Measurements from ENCODE around the gene BLVRB. TPM values are rescaled to one million over a fixed set of nuclear protein-coding genes. Genes with fewer than 3 reads are reported as not detected.
"Not testable (repeated sequence)": the region's sequence is repeated elsewhere in the genome, so short reads cannot be mapped to it uniquely, and the experiment has no call there.

The BLVRB gene
- total RNA-seq, 1 donor from 2014 or later: 86.1 TPM

DNA sequence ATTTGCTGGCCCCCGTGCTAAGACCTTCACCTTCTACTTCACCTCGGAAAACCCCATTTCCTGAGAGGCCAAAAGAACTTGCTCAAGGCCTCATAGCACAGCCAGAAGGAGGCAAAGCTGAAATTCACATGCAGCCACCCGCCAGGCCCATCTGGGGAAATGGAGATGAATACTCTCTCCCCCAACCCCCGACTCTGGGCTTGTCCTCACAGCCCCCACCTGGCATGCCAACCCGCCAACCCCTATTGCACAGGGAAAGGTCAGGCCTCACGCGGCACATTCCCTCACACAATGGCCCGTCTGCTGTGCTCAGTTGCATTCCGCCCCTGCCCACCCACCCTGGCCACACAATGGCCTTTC, 55.5 kb downstream of the BLVRB start:
- DNase-seq (ENCODE audit: low read depth): no peak
- Histone ChIP-seq H3K27me3 (ENCODE audit: control insufficient read depth, insufficient read depth, low read length) (no peaks in the 10 kb centered on the region), H3K4me3 (ENCODE audit: low read depth, low read length) (no peak overlapping the region), H3K36me3 (ENCODE audit: control insufficient read depth, insufficient read depth, low read length) (no peaks in the 10 kb centered on the region)
- TF ChIP-seq, protein P1, sequence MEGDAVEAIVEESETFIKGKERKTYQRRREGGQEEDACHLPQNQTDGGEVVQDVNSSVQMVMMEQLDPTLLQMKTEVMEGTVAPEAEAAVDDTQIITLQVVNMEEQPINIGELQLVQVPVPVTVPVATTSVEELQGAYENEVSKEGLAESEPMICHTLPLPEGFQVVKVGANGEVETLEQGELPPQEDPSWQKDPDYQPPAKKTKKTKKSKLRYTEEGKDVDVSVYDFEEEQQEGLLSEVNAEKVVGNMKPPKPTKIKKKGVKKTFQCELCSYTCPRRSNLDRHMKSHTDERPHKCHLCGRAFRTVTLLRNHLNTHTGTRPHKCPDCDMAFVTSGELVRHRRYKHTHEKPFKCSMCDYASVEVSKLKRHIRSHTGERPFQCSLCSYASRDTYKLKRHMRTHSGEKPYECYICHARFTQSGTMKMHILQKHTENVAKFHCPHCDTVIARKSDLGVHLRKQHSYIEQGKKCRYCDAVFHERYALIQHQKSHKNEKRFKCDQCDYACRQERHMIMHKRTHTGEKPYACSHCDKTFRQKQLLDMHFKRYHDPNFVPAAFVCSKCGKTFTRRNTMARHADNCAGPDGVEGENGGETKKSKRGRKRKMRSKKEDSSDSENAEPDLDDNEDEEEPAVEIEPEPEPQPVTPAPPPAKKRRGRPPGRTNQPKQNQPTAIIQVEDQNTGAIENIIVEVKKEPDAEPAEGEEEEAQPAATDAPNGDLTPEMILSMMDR (IDR thresholded peaks at IDR 0.05; ENCODE audit: insufficient read depth, low read length, poor library complexity, severe bottlenecking): no peak

DNA sequence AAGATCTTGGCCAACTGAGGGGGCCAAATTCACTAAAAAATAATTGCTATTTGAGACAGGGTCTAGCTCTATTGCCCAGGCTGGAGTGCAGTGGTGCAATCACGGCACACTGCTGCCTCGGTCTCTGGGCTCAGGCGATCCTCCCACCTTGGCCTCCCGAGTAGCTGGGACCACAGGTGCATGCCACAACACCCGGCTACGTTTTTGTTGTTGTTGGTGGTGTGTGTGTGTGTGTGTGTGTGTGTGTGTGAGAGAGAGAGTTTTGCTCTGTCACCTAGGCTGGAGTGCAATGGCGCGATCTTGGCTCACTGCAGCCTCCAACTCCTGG, 57.0 kb downstream of the BLVRB start:
- not testable (repeated sequence) for H3K27me3 ChIP-seq (ENCODE audit: control insufficient read depth, insufficient read depth, low read length); DNase-seq (ENCODE audit: low read depth); H3K36me3 ChIP-seq (ENCODE audit: control insufficient read depth, insufficient read depth, low read length); H3K4me3 ChIP-seq (ENCODE audit: low read depth, low read length)

DNA sequence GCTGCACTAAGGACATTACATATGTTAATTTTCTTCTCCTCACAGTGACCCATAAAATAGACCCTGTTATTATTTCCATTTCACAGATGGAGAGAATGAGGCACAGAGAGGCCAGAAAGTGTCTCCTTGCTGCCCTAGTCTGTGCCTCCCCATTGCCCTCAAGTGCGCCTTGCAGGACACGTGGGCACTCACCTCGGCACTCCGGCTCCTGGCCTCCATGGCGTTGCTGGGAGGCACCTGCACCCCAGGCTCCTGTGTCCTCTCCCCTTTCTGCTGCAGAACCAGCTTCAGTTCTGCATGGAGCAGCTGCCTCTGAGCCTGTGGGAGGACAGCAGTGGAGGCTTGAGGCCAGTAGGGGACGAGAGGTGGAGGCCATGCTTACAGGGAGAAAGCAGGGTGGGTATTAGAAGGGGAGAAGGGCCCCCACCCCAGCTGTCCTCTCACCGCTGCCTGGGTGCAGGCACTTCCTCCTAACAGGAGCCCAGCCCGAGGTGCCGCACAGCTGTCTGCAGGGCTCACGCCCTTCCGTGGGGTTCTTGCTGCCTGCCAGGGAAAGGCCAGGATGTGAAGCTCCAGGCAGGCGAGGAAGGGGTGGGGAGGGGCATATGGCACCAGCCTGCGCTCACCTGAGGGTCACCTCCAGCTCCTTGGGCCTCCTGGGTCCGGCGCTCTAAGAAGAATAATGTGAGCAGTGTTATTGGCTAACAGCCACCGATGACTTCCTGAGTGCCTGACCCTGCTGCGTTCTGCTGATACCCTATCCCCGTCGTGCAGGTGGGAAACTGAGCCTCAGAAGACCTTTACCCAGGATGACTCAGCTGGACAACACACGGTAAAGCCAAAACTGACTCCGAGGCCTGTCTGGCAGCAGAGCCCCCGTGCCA, 57.6 kb downstream of the BLVRB start:
- Histone ChIP-seq H3K36me3 (ENCODE audit: control insufficient read depth, insufficient read depth, low read length) (no peaks in the 10 kb centered on the region), H3K27me3 (ENCODE audit: control insufficient read depth, insufficient read depth, low read length) (no peaks in the 10 kb centered on the region), H3K4me3 (ENCODE audit: low read depth, low read length) (no peak overlapping the region)
- TF ChIP-seq, protein P1 (IDR thresholded peaks at IDR 0.05; ENCODE audit: insufficient read depth, low read length, poor library complexity, severe bottlenecking): no peak
- DNase-seq (ENCODE audit: low read depth): no peak

DNA sequence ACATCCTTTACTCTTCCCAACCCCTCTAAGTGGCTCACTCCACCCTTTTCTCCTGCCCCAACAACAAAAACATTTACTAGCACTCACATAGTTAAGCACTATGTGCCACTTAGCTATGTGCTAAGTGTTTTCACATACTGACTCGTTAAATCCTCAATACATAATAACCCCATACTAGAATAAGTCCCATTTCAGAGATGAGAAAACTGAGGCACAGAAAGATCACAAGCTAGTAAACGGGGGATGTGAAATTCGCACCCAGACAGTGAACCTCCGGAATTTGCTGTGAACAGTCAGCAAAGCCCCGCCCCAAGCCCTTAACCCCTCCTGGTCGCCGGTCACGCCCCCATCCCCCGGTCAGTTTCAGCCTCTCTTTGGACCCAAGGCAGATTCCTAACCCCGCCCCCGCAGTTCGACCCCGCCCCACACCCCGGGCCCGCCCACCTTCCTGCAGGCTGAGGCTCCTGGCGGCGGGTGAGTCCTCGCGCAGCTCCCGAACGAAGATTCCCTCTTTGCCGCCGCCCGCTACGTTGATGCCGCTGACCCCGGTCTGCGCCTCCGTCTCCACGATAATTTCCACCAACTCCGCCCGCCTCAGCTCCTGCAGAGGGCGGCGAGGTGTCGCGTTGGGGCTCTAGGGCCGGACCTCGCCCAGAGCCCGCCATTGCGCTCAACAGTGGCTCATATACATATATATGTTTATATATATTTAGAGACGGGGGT, 62.1 kb downstream of the BLVRB start:
- Histone ChIP-seq H3K36me3 (ENCODE audit: control insufficient read depth, insufficient read depth, low read length) (no peaks in the 10 kb centered on the region), H3K27me3 (ENCODE audit: control insufficient read depth, insufficient read depth, low read length) (peaks cover 3% of the 10 kb centered on the region), H3K4me3 (ENCODE audit: low read depth, low read length) (peak overlapping the region; percentile 46)
- peak; percentile 74 for DNase-seq (ENCODE audit: low read depth)
- TF ChIP-seq, protein P1 (IDR thresholded peaks at IDR 0.05; ENCODE audit: insufficient read depth, low read length, poor library complexity, severe bottlenecking): no peak

DNA sequence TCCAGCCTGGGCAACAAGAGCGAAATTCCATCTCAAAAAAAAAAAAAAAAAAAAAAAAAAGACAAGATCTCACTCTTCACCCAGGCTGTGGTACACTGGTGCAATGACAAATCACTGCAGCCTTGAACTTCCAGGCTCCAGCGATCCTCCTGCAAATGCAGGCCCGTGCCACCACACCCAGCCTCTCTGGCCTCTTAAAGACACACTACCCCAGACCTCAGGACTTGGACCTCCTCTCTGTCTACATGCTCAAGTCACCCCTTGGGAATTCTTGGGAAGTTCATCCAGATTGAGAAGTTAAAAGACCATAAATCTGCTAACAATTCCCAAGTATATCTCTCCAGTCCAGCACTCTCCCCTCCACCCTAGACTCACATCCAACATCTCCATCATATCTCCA, 65.0 kb downstream of the BLVRB start:
- Histone ChIP-seq H3K27me3 (ENCODE audit: control insufficient read depth, insufficient read depth, low read length) (peaks cover 13% of the 10 kb centered on the region), H3K4me3 (ENCODE audit: low read depth, low read length) (no peak overlapping the region), H3K36me3 (ENCODE audit: control insufficient read depth, insufficient read depth, low read length) (no peaks in the 10 kb centered on the region)
- no peak for DNase-seq (ENCODE audit: low read depth)
- TF ChIP-seq, protein P1 (IDR thresholded peaks at IDR 0.05; ENCODE audit: insufficient read depth, low read length, poor library complexity, severe bottlenecking): no peak

DNA sequence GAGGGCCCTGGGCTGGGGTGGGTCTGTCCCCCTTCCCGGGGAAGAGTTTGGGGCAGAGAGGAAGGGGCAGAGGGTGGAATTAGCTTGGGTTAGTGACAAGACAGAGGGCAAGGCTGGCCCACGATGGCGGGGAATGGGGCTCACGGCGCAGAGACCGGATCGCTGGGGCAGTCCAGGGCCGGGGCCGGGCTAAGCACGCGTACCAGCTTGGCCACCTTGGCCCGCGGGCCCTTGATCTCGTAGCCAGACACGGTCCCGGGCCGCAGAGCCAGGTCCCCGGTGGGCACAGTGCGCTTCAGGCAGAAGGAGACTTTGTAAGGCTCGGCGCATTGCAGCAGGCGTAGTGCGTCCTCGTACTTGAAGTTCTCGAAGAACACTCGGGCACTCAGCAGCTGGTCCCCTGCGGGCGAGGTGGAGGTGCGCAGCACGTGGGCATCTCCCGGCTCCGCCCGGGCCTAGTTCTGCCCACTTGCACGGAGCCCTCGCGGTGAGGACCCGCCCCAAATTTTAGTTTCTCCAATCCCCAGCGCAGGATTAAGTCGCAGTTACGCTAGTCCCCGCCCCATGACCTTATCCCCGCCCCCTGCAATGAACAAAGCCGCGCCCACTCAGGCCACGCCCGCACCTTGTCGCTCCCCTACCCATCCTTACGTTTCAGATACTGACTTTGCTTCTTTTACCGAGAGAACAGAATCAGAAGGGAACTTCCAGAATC, 67.0 kb downstream of the BLVRB start:
- Histone ChIP-seq H3K4me3 (ENCODE audit: low read depth, low read length) (no peak overlapping the region), H3K27me3 (ENCODE audit: control insufficient read depth, insufficient read depth, low read length) (peaks cover 20% of the 10 kb centered on the region), H3K36me3 (ENCODE audit: control insufficient read depth, insufficient read depth, low read length) (no peaks in the 10 kb centered on the region)
- DNase-seq (ENCODE audit: low read depth): peak; percentile 19
- TF ChIP-seq, protein P1 (IDR thresholded peaks at IDR 0.05; ENCODE audit: insufficient read depth, low read length, poor library complexity, severe bottlenecking): no peak

Measured in kidney epithelial cell (primary cell).